Mammary epithelial cell (primary cell): Measurements from ENCODE around the gene KCTD1.

ENCODE experiments used
- CTCF ChIP-seq, 2 donors: IDR thresholded peaks in 1 of 2; conservative IDR thresholded peaks in 1 of 2; 2 replicates each; pipeline ENCODE4 v1.5.1; 2011 to 2012; ENCODE audit warnings: inconsistent platforms in 2 of 2, low read length in 2 of 2, mild to moderate bottlenecking in 2 of 2, control low read depth in 1 of 2, low read depth in 1 of 2; ENCODE audit not compliant: insufficient read depth in 1 of 2; ENCODE audit errors: extremely low read depth in 1 of 2
- EZH2 ChIP-seq: IDR thresholded peaks from 2 replicates; pipeline ENCODE4 v1.6.1; 2012; ENCODE audit warnings: low read length, inconsistent platforms, borderline replicate concordance

- TF ChIP-seq CTCF (conservative IDR thresholded peaks at IDR 0.05 in 1 of 2, IDR thresholded peaks at IDR 0.05 in 1 of 2; ENCODE audit: extremely low read depth in 1 of 2, insufficient read depth in 1 of 2, low read depth in 1 of 2, low read length in 2 of 2) (no peak), EZH2 (no peak)
Observed at GRCh38 chr18:26489191-26489590, 59.2 kb downstream of the KCTD1 start.
